Measurements from ENCODE around the gene C1QTNF5.

DNA sequence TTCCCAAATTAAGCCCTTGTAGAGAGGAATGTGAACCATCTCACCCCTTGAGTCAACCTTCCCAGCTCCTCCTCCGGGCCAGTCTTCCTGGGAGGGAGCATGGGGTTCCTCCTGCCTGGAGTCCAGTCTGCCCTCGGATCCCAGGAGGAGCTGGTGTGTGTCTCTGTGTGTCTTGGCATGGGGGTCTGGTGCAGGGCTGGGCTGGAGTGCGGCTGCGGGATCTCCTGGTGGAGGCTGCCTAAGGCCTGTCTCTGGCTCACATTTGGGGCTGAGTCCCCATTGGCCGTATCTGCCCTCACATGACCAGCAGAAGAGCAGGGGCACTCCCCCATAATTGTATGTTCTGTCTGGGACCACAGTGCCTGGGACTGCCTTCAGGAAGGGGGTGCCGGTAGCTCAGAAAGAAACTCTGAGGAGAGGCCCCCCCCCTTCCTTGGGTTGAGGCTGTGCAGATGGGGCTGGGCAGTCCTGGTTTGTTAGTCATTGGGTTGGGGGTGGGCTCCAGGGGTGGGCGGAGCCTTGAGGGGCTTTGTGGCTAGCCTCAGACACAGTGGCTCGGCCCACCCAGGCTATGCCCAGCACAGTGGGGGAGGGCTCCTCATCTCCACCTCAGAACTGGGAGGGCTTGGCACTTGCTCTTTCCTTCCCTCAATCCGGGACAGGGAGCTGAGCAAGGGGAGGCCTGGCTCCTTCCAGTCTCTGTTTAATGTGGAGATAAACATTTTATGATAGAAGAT, 2.9 kb downstream of the C1QTNF5 start:
- TF ChIP-seq, protein P1, sequence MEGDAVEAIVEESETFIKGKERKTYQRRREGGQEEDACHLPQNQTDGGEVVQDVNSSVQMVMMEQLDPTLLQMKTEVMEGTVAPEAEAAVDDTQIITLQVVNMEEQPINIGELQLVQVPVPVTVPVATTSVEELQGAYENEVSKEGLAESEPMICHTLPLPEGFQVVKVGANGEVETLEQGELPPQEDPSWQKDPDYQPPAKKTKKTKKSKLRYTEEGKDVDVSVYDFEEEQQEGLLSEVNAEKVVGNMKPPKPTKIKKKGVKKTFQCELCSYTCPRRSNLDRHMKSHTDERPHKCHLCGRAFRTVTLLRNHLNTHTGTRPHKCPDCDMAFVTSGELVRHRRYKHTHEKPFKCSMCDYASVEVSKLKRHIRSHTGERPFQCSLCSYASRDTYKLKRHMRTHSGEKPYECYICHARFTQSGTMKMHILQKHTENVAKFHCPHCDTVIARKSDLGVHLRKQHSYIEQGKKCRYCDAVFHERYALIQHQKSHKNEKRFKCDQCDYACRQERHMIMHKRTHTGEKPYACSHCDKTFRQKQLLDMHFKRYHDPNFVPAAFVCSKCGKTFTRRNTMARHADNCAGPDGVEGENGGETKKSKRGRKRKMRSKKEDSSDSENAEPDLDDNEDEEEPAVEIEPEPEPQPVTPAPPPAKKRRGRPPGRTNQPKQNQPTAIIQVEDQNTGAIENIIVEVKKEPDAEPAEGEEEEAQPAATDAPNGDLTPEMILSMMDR (IDR thresholded peaks at IDR 0.05; ENCODE audit: poor library complexity, severe bottlenecking), result no peak
- no peak for TF ChIP-seq EP300 (conservative IDR thresholded peaks at IDR 0.05; ENCODE audit: poor library complexity, severe bottlenecking)
- TF ChIP-seq POLR2AphosphoS5 (IDR thresholded peaks at IDR 0.05), result no peak
- no peak for TF ChIP-seq EZH2 (IDR thresholded peaks at IDR 0.05; ENCODE audit: borderline replicate concordance, insufficient read depth, low read length, poor library complexity, severe bottlenecking)
- TF ChIP-seq, protein P2, sequence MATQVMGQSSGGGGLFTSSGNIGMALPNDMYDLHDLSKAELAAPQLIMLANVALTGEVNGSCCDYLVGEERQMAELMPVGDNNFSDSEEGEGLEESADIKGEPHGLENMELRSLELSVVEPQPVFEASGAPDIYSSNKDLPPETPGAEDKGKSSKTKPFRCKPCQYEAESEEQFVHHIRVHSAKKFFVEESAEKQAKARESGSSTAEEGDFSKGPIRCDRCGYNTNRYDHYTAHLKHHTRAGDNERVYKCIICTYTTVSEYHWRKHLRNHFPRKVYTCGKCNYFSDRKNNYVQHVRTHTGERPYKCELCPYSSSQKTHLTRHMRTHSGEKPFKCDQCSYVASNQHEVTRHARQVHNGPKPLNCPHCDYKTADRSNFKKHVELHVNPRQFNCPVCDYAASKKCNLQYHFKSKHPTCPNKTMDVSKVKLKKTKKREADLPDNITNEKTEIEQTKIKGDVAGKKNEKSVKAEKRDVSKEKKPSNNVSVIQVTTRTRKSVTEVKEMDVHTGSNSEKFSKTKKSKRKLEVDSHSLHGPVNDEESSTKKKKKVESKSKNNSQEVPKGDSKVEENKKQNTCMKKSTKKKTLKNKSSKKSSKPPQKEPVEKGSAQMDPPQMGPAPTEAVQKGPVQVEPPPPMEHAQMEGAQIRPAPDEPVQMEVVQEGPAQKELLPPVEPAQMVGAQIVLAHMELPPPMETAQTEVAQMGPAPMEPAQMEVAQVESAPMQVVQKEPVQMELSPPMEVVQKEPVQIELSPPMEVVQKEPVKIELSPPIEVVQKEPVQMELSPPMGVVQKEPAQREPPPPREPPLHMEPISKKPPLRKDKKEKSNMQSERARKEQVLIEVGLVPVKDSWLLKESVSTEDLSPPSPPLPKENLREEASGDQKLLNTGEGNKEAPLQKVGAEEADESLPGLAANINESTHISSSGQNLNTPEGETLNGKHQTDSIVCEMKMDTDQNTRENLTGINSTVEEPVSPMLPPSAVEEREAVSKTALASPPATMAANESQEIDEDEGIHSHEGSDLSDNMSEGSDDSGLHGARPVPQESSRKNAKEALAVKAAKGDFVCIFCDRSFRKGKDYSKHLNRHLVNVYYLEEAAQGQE (IDR thresholded peaks at IDR 0.05; ENCODE audit: borderline replicate concordance), result no peak
- TF ChIP-seq RAD21 (conservative IDR thresholded peaks at IDR 0.05), result no peak
